ENCODE data around the gene FBXO30. TPM values are rescaled to one million over a fixed set of nuclear protein-coding genes. Genes with fewer than 3 reads are reported as not detected.

The FBXO30 gene
- polyA plus RNA-seq, 1 experiment: 3.5 TPM

DNA sequence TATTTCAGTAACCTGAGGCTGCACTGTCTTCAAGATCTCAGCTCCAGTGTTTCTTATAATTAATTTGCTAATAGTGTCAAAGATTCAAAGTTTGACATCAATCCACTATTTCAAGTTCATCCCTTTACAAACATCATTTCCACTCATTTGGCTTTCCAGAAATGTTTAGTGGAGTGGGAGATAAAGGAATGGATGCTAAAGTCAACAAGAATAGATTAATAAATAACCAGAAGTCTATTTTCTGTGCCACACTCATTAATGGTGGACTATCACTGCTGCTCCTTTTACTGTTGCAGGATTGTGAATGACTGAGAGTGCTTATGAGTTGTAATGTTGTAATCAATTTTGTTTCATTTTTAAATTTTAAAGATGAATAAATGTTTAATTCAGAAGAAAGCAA is 50.9 kb downstream of the FBXO30 start:
- TF ChIP-seq, protein P1, sequence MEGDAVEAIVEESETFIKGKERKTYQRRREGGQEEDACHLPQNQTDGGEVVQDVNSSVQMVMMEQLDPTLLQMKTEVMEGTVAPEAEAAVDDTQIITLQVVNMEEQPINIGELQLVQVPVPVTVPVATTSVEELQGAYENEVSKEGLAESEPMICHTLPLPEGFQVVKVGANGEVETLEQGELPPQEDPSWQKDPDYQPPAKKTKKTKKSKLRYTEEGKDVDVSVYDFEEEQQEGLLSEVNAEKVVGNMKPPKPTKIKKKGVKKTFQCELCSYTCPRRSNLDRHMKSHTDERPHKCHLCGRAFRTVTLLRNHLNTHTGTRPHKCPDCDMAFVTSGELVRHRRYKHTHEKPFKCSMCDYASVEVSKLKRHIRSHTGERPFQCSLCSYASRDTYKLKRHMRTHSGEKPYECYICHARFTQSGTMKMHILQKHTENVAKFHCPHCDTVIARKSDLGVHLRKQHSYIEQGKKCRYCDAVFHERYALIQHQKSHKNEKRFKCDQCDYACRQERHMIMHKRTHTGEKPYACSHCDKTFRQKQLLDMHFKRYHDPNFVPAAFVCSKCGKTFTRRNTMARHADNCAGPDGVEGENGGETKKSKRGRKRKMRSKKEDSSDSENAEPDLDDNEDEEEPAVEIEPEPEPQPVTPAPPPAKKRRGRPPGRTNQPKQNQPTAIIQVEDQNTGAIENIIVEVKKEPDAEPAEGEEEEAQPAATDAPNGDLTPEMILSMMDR (IDR thresholded peaks at IDR 0.05; ENCODE audit: insufficient read depth, low read depth, low read length): no peak
- ChIA-PET POLR2A (no interaction called here), CTCF (no interaction called here)
- no peak overlapping the region for H3K4me3 ChIP-seq (ENCODE audit: low read depth, low read length)
- DNase-seq (ENCODE audit: low read depth): no peak
- H3K27me3 ChIP-seq (ENCODE audit: control insufficient read depth, insufficient read depth, low read length): no peaks in the 10 kb centered on the region
- no peaks in the 10 kb centered on the region for H3K36me3 ChIP-seq (ENCODE audit: control insufficient read depth, insufficient read depth, low read length)

DNA sequence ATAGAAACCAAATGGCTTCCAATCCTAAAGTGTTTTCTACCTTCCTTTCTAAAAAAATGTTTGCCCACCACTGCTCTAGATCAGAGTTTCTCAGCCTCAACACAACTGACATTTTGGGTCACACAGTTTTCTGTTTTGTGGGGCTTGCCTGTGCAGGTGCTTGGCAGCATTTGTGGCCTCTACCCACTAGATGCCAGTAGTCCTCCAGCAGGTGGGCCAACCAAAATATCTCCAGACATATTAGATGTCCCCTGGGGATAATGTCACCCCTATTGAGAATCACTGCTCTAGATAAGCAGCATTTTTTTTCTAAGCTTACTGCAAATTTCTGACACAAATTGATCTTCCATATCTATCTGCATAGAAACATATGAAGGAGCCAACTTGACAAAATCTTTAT is 53.0 kb downstream of the FBXO30 start:
- H3K27me3 ChIP-seq (ENCODE audit: control insufficient read depth, insufficient read depth, low read length): no peaks in the 10 kb centered on the region
- ChIA-PET POLR2A (no interaction called here), CTCF (interaction anchor here (1.9 kb wide), 1 partner anchor 11 kb away, joined by 4 read pairs; no protein-coding TSS in a partner anchor)
- no peak for DNase-seq (ENCODE audit: low read depth)
- H3K36me3 ChIP-seq (ENCODE audit: control insufficient read depth, insufficient read depth, low read length): no peaks in the 10 kb centered on the region
- no peak overlapping the region for H3K4me3 ChIP-seq (ENCODE audit: low read depth, low read length)
- TF ChIP-seq, protein P1 (IDR thresholded peaks at IDR 0.05; ENCODE audit: insufficient read depth, low read depth, low read length): no peak

DNA sequence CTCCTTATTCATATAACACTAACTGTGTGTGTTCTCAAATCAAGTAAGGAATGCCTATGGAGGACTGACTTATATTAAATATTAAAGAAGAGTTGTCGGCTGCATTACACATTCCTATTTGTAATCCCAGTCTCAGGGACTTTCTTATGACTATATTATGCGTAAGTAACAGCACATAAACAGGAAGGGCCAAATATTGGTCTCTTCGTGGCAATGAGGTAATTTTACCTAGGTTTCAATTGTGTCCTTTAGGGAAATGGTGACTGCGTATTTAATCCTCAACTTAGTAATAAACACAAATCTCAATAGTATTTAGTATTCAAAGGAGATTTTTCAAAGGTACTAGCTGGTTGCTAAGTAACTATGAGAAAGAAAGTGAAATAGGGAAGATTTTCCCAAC is 56.5 kb downstream of the FBXO30 start:
- no peak overlapping the region for H3K4me3 ChIP-seq (ENCODE audit: low read depth, low read length)
- DNase-seq (ENCODE audit: low read depth): no peak
- H3K36me3 ChIP-seq (ENCODE audit: control insufficient read depth, insufficient read depth, low read length): no peaks in the 10 kb centered on the region
- no peaks in the 10 kb centered on the region for H3K27me3 ChIP-seq (ENCODE audit: control insufficient read depth, insufficient read depth, low read length)
- TF ChIP-seq, protein P1 (IDR thresholded peaks at IDR 0.05; ENCODE audit: insufficient read depth, low read depth, low read length): no peak
- CTCF ChIA-PET: no interaction called here
- POLR2A ChIA-PET: no interaction called here

DNA sequence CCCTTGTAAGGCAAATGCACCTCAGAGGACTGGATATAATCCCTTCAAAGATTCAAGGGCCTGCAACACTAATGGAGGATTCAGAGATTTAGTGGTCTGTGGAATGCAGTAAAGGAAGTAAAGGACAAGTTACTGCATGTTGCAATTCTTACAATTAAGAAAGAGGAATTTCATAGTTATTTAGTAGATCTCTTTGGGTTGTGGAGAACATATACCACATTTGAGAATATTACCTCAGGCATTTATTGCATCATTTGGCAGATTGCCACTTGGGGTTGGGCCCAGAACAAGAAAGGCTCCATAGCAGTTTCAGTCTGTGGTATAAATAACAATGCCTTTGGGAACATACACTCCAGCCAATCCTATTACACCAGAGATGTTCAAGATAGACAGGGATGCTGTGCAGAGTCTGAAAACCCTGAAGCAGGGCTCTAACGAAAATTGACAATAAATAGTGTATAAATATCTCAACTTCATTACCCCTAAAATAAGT is 58.4 kb downstream of the FBXO30 start:
- ChIA-PET POLR2A (no interaction called here), CTCF (no interaction called here)
- TF ChIP-seq, protein P1 (IDR thresholded peaks at IDR 0.05; ENCODE audit: insufficient read depth, low read depth, low read length): no peak
- Histone ChIP-seq H3K27me3 (ENCODE audit: control insufficient read depth, insufficient read depth, low read length) (no peaks in the 10 kb centered on the region), H3K36me3 (ENCODE audit: control insufficient read depth, insufficient read depth, low read length) (no peaks in the 10 kb centered on the region), H3K4me3 (ENCODE audit: low read depth, low read length) (no peak overlapping the region)
- peak; percentile 88 for DNase-seq (ENCODE audit: low read depth)

DNA sequence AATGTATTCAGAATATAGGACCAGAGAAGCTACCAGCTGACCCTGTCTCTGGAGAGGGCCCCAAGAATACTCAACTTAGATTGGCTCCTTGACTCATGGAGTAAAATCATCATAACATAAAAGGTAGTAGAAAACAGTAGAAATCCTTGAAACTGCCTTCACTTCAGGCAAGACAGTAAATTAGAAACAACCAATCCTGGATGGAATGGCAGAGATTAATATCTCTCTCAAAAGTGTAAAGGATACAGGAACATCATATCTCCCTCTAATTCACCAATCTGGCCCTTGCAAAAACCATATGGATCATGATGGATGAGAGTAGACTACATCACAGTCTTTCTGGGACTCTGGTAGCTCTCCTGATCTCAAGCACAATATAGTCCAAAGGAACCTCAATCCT is 58.9 kb downstream of the FBXO30 start:
- no peaks in the 10 kb centered on the region for H3K27me3 ChIP-seq (ENCODE audit: control insufficient read depth, insufficient read depth, low read length)
- ChIA-PET POLR2A (no interaction called here), CTCF (no interaction called here)
- DNase-seq (ENCODE audit: low read depth): no peak
- no peaks in the 10 kb centered on the region for H3K36me3 ChIP-seq (ENCODE audit: control insufficient read depth, insufficient read depth, low read length)
- TF ChIP-seq, protein P1 (IDR thresholded peaks at IDR 0.05; ENCODE audit: insufficient read depth, low read depth, low read length): no peak
- no peak overlapping the region for H3K4me3 ChIP-seq (ENCODE audit: low read depth, low read length)

Data from BJ (cell line).